ENCODE data around the gene STUM.
"Not testable (repeated sequence)": the region's sequence is repeated elsewhere in the genome, so short reads cannot be mapped to it uniquely, and the experiment has no call there.

STUM gene

DNA sequence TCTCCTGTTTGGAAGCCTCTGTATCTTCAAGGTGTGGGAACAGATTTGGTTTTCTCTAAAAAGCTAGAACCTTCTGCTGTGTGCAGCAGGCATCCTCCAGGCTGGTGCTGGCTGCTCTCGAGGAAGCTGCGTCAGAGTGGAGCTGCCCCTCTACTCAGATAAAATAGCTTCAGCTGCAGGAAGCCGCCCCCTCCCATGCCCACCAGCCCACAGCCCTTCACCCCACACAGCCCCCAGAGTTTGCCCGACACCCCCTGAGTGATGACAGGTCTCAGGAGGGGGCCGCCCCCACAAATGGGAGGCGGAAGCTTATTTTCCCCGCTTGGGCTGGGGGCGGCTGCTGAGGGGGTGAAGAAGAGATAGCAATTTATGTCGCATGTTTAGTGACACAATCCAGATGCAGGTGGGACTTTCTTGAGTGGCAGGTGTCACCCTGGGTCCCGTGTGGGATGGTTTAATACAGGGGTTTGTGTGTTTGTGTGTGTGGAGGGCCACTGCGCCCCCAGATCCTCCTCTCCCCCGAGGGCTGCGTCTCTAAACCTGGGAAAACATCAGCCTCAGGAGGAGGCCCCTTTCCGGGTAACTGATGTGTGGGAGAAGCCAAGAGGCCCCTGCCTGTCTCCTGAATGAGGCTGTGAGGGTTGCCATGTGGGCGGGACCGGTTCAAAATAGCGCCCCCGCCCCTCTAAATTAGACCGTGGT lies 55.4 kb downstream of the STUM start:
- no peaks in the 10 kb centered on the region for H3K36me3 Mint-ChIP-seq (ENCODE audit: low read depth)
- no peak overlapping the region for H3K27ac Mint-ChIP-seq
- H3K9me3 Mint-ChIP-seq, result no peaks in the 10 kb centered on the region
- H3K4me3 Mint-ChIP-seq, result no peak overlapping the region
- peaks cover 2% of the 10 kb centered on the region for H3K4me1 Mint-ChIP-seq (ENCODE audit: low read depth)
- H3K27me3 Mint-ChIP-seq (ENCODE audit: low read depth), result no peaks in the 10 kb centered on the region
- DNase-seq (ENCODE audit: low spot score), result no peak

GRCh38 chr1:226604560-226605317 lies 56.2 kb downstream of the STUM start:
- no peak for DNase-seq (ENCODE audit: low spot score)
- no peaks in the 10 kb centered on the region for H3K36me3 Mint-ChIP-seq (ENCODE audit: low read depth)
- no peak overlapping the region for H3K4me3 Mint-ChIP-seq
- peaks cover 2% of the 10 kb centered on the region for H3K4me1 Mint-ChIP-seq (ENCODE audit: low read depth)
- no peaks in the 10 kb centered on the region for H3K27me3 Mint-ChIP-seq (ENCODE audit: low read depth)
- H3K27ac Mint-ChIP-seq, result no peak overlapping the region
- no peaks in the 10 kb centered on the region for H3K9me3 Mint-ChIP-seq

GRCh38 chr1:226605318-226605950 lies 56.9 kb downstream of the STUM start:
- Mint-ChIP-seq H3K27ac (no peak overlapping the region), H3K4me1 (ENCODE audit: low read depth) (peaks cover 2% of the 10 kb centered on the region), H3K27me3 (ENCODE audit: low read depth) (no peaks in the 10 kb centered on the region), H3K9me3 (no peaks in the 10 kb centered on the region), H3K36me3 (ENCODE audit: low read depth) (no peaks in the 10 kb centered on the region), H3K4me3 (no peak overlapping the region)
- no peak for DNase-seq (ENCODE audit: low spot score)

DNA sequence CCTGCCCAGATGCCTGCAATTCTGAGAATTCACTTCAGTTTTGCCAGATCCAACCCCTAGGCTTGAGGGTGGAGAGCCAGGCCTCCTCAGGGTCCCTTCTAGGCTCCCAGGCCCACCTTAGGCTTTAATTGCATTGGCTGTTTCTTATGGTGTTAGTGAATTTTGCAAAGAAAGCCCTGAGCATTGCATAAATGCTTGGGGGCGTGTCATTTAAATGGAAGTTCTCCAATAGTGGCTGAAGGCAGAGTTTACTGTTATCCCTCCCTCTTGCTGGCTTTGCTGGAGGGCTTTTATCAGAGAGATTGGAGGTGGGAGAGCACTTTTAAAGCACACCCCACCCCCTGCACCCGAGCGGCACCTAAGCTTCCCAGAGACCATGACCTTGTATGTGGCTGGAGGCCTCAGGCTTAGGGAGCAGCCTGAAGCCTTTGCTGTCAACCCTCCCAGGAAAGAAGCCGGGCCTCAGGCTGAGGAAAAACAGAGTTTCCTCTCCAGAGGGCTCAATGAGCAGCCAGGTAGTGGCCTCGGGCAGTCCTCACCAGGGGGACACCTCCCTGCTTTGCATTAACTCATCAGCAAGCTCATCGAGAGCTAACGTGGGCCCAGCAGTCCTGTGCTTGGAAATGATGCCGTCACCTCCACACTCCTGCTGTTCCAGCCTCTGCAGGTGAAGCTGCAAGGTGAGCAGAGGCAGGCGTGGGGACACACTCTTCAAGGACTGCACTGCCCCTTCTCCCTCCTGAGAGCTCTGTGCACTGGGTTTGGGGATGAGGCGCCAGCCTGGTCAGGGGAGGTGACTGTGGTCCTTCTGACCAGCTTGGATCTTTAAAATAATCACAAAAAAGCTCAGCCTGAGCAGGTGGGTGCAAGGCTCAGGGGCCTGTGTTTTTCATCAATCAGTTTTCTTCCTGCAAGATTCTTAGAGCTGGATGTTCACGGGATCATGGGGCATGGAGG lies 58.0 kb downstream of the STUM start:
- Mint-ChIP-seq H3K27me3 (ENCODE audit: low read depth) (no peaks in the 10 kb centered on the region), H3K9me3 (no peaks in the 10 kb centered on the region), H3K27ac (no peak overlapping the region), H3K4me1 (ENCODE audit: low read depth) (peaks cover 2% of the 10 kb centered on the region), H3K36me3 (ENCODE audit: low read depth) (no peaks in the 10 kb centered on the region), H3K4me3 (no peak overlapping the region)
- no peak for DNase-seq (ENCODE audit: low spot score)

DNA sequence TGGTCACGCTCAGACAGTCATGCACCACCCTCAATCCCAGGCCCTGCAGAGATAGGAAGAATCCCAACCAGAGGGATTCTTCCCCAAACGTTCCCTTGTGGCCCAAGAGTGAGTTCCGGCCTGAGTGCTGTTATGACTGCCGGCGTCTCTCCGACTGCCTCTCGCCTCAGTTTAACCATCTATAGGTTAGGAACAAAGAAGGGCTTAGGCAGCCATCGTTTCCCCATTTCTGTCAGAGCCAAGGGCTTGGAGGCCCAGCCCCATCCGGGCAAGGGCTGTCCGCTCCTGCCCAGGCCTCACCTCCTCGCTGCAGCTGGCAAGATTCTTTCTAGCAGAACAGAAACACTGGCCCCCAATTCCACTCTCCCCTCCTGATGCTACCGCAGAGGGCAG lies 58.7 kb downstream of the STUM start:
- Mint-ChIP-seq H3K27me3 (ENCODE audit: low read depth) (no peaks in the 10 kb centered on the region), H3K36me3 (ENCODE audit: low read depth) (no peaks in the 10 kb centered on the region), H3K4me1 (ENCODE audit: low read depth) (peaks cover 2% of the 10 kb centered on the region), H3K9me3 (no peaks in the 10 kb centered on the region), H3K27ac (no peak overlapping the region), H3K4me3 (no peak overlapping the region)
- DNase-seq (ENCODE audit: low spot score), result no peak

- Mint-ChIP-seq H3K4me3 (no peak overlapping the region), H3K36me3 (ENCODE audit: low read depth) (no peaks in the 10 kb centered on the region), H3K27me3 (ENCODE audit: low read depth) (no peaks in the 10 kb centered on the region), H3K27ac (no peak overlapping the region), H3K4me1 (ENCODE audit: low read depth) (peaks cover 2% of the 10 kb centered on the region), H3K9me3 (no peaks in the 10 kb centered on the region)
- DNase-seq (ENCODE audit: low spot score), result no peak
Measured at GRCh38 chr1:226607821-226608220, 59.3 kb downstream of the STUM start.

DNA sequence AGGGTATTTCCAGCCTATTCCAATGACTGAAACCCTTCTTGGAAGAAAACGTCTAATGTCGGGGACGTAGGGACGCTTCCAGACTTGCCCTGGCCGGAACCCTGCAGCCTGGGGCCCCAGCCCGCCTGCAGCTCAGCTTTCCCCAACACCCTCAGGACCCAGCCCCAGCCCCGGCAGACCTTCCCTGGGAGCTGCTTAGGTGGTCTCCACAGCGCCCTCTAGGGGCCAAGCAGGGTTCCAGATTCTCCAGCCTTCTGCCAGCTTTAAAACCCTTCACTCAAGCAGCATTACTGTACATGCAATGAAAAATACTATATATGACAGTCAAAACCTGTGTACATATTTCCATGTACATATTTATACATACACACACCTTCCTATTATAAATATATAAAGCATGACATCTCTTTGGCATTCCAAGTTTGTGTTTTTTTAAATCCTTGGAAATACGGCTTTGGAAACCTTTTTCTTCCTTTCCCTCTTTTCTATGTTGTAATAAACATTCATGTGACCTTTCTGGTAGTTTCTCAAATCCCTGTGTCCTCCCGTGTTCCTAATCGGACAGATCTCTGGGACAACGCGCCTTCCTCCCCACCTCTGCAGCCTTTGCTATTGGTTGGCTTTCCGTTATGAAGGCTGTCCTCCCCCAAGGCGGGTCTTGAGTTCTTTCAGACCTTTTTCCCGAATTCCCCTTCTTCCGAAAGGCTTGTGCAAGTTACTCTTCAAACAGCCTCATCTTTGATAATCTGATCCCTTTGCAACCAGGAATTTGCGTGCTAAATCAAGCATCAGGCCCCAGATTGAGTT lies 60.3 kb downstream of the STUM start:
- H3K4me3 Mint-ChIP-seq, result no peak overlapping the region
- H3K4me1 Mint-ChIP-seq (ENCODE audit: low read depth), result no peaks in the 10 kb centered on the region
- H3K27me3 Mint-ChIP-seq (ENCODE audit: low read depth), result no peaks in the 10 kb centered on the region
- DNase-seq (ENCODE audit: low spot score), result peak; percentile 52
- no peaks in the 10 kb centered on the region for H3K9me3 Mint-ChIP-seq
- H3K27ac Mint-ChIP-seq, result no peak overlapping the region
- H3K36me3 Mint-ChIP-seq (ENCODE audit: low read depth), result no peaks in the 10 kb centered on the region

GRCh38 chr1:226609836-226610455 lies 61.4 kb downstream of the STUM start:
- Mint-ChIP-seq H3K4me1 (ENCODE audit: low read depth) (no peaks in the 10 kb centered on the region), H3K4me3 (no peak overlapping the region), H3K27ac (no peak overlapping the region), H3K36me3 (ENCODE audit: low read depth) (no peaks in the 10 kb centered on the region), H3K27me3 (ENCODE audit: low read depth) (no peaks in the 10 kb centered on the region), H3K9me3 (no peaks in the 10 kb centered on the region)
- no peak for DNase-seq (ENCODE audit: low spot score)

GRCh38 chr1:226610671-226611070 lies 62.1 kb downstream of the STUM start:
- H3K4me1 Mint-ChIP-seq (ENCODE audit: low read depth), result no peaks in the 10 kb centered on the region
- no peaks in the 10 kb centered on the region for H3K27me3 Mint-ChIP-seq (ENCODE audit: low read depth)
- H3K27ac Mint-ChIP-seq, result no peak overlapping the region
- DNase-seq (ENCODE audit: low spot score), result no peak
- no peaks in the 10 kb centered on the region for H3K9me3 Mint-ChIP-seq
- H3K36me3 Mint-ChIP-seq (ENCODE audit: low read depth), result no peaks in the 10 kb centered on the region
- no peak overlapping the region for H3K4me3 Mint-ChIP-seq

GRCh38 chr1:226611301-226611700 lies 62.7 kb downstream of the STUM start:
- Mint-ChIP-seq H3K4me1 (ENCODE audit: low read depth) (no peaks in the 10 kb centered on the region), H3K27ac (no peak overlapping the region), H3K27me3 (ENCODE audit: low read depth) (no peaks in the 10 kb centered on the region)

DNA sequence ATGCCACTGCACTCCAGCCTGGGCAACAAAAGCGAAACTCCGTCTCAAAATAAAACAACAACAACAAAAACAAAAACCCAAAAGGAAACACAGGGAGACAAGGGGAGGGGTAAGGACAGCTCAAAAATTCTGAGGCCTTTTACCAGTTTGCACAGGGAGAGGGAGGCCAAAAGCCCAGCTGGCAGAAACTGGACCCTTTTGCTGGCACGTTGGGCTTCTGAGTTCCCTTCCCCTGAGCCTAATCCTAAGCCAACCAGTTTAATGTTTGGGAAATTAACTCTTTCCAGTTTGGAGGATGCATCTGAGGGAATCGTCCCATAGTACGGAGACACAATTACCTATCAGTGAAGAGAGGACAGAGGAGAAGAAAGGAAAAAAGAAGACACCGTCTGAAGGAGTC lies 63.4 kb downstream of the STUM start:
- not testable (repeated sequence) for H3K4me1 Mint-ChIP-seq (ENCODE audit: low read depth); H3K27ac Mint-ChIP-seq; DNase-seq (ENCODE audit: low spot score); H3K27me3 Mint-ChIP-seq (ENCODE audit: low read depth); H3K4me3 Mint-ChIP-seq; H3K9me3 Mint-ChIP-seq; H3K36me3 Mint-ChIP-seq (ENCODE audit: low read depth)

More at GRCh38 chr1:226611301-226611700, 62.7 kb downstream of the STUM start:
- Mint-ChIP-seq H3K36me3 (ENCODE audit: low read depth) (no peaks in the 10 kb centered on the region), H3K4me3 (no peak overlapping the region), H3K9me3 (no peaks in the 10 kb centered on the region)
- no peak for DNase-seq (ENCODE audit: low spot score)

DNA sequence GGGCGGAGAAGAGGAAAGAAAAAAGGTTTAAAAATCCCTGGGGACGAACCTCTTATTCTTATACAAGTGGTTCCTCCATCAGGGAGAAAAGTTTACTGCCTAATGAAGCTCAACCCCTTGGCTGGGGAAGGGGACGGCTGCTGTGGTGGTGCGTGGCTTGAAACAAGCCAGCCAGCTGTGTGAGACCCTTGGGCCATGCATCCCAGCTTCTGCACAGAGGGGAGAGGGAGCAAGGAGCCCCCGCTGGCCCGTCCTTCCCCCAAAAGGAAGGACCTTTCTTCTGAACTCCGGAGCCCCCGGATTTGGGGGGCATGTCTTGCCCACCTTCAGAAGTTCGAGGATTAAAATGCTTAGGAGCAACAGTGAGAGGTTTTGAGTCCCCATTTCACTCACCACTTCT lies 67.3 kb downstream of the STUM start:
- no peak for DNase-seq (ENCODE audit: low spot score)
- Mint-ChIP-seq H3K9me3 (peaks cover under 1% of the 10 kb centered on the region), H3K36me3 (ENCODE audit: low read depth) (no peaks in the 10 kb centered on the region), H3K27ac (no peak overlapping the region), H3K4me3 (no peak overlapping the region), H3K27me3 (ENCODE audit: low read depth) (peaks cover 7% of the 10 kb centered on the region), H3K4me1 (ENCODE audit: low read depth) (no peaks in the 10 kb centered on the region)

DNA sequence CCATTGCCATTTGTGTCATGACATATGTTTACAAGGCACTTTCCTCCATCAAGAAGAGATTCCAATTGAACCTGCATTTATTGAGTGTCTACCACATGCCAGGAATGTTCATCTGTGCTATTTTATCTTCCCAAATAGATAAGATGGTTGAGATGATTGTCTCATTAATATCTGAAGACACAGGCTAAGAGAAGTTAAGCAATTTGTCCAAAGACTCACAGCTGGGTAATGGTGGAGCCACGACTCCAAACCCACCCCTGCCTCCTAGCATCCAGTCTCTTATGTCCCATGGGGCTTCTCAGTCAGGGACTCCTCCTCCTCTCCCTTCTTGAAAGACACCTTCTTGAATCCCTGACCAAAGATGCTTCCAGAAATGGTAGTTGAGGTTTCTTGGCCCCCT lies 68.1 kb downstream of the STUM start:
- H3K27ac Mint-ChIP-seq, result no peak overlapping the region
- H3K36me3 Mint-ChIP-seq (ENCODE audit: low read depth), result no peaks in the 10 kb centered on the region
- peaks cover 4% of the 10 kb centered on the region for H3K9me3 Mint-ChIP-seq
- peaks cover 12% of the 10 kb centered on the region for H3K27me3 Mint-ChIP-seq (ENCODE audit: low read depth)
- no peak overlapping the region for H3K4me3 Mint-ChIP-seq
- H3K4me1 Mint-ChIP-seq (ENCODE audit: low read depth), result no peaks in the 10 kb centered on the region
- no peak for DNase-seq (ENCODE audit: low spot score)

All from T-helper 2 cell treated with Interferon-gamma antibody and Interleukin-4, amounts not matched to agents 5 μg/mL and 100 μg/mL, for 36 hours (primary cell).